ENCODE results near the gene KCNA4.

The KCNA4 gene

DNA sequence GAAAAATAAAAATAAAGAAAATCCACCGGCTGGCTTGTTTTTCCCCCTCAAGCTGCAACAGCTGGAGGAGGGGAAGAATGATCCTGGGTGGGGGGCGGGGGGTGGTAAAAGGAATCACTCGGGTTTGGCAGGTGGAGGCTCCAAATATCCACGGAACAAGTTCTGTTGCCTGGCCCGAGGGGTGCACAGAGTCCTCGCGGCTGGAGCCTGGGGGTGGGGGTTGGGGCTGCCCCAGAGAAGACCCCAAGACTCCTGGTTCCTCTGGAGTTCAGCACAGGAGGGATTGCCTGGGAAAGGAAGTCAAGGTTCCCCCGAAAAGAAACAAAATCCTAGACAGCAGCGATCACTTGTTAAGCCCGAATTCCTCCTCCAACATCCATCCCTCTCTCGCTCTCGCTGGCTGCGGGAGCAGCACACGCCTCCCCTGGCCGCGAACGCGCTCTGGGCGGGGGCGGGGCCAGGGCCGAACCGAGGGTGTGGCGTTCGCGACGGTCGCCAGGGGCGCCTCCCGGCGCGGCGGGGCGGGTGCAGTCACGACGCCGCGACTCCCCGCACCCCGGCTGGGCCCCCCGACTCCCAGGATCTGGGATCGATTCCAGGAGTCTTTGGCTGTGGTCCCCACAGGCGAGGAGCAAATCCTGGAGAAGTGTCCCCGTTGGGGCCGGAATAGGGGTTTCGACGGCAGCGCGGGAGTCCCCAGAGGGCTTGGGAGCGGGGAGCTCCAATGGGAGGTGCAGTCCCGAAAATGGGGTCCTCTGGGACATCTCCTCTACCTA, at the start of gene KCNA4:
Gene KCNA4, minus strand, starts transcription at position 443 of the 776 bp plus-strand sequence. CDS start 4,352 bp downstream, outside the sequence.
- Histone ChIP-seq H3K27me3 (replicated peaks; ENCODE audit: control insufficient read depth, insufficient read depth, low read length) (no peaks in the 10 kb centered on the region; the same call in 1 of the 2 replicates), H3K36me3 (ENCODE audit: control insufficient read depth, insufficient read depth, low read length) (no peaks in the 10 kb centered on the region), H3K4me3 (replicated peaks; ENCODE audit: low read depth, low read length) (no peak within 1 kb of the TSS)
- TF ChIP-seq, protein P1, sequence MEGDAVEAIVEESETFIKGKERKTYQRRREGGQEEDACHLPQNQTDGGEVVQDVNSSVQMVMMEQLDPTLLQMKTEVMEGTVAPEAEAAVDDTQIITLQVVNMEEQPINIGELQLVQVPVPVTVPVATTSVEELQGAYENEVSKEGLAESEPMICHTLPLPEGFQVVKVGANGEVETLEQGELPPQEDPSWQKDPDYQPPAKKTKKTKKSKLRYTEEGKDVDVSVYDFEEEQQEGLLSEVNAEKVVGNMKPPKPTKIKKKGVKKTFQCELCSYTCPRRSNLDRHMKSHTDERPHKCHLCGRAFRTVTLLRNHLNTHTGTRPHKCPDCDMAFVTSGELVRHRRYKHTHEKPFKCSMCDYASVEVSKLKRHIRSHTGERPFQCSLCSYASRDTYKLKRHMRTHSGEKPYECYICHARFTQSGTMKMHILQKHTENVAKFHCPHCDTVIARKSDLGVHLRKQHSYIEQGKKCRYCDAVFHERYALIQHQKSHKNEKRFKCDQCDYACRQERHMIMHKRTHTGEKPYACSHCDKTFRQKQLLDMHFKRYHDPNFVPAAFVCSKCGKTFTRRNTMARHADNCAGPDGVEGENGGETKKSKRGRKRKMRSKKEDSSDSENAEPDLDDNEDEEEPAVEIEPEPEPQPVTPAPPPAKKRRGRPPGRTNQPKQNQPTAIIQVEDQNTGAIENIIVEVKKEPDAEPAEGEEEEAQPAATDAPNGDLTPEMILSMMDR (IDR thresholded peaks at IDR 0.05; ENCODE audit: insufficient read depth, low read length, poor library complexity, severe bottlenecking): no peak
- no peak for DNase-seq (ENCODE audit: extremely low read depth, insufficient read length)

DNA sequence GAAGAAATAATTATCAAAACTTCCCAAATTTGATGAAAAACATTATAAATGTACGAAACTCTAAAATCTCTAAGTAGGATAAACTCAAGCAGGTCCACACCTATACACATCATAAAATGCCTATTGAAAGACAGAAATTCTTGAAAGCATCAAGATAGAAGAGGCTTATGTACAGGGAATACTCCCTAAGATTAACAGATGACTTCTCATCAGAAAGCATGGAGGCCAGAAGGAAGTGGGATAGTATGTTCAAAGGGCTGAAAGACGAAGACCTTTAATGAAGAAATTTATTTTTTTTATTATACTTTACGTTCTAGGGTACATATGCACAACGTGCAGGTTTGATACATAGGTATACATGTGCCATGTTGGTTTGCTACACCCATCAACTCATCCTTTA, 45.3 kb upstream of the KCNA4 start:
- TF ChIP-seq, protein P1 (IDR thresholded peaks at IDR 0.05; ENCODE audit: insufficient read depth, low read length, poor library complexity, severe bottlenecking): no peak
- H3K36me3 ChIP-seq (ENCODE audit: control insufficient read depth, insufficient read depth, low read length): no peaks in the 10 kb centered on the region
- no peaks in the 10 kb centered on the region for H3K27me3 ChIP-seq (replicated peaks; ENCODE audit: control insufficient read depth, insufficient read depth, low read length)
- DNase-seq (ENCODE audit: extremely low read depth, insufficient read length): no peak
- no peak overlapping the region for H3K4me3 ChIP-seq (replicated peaks; ENCODE audit: low read depth, low read length)

DNA sequence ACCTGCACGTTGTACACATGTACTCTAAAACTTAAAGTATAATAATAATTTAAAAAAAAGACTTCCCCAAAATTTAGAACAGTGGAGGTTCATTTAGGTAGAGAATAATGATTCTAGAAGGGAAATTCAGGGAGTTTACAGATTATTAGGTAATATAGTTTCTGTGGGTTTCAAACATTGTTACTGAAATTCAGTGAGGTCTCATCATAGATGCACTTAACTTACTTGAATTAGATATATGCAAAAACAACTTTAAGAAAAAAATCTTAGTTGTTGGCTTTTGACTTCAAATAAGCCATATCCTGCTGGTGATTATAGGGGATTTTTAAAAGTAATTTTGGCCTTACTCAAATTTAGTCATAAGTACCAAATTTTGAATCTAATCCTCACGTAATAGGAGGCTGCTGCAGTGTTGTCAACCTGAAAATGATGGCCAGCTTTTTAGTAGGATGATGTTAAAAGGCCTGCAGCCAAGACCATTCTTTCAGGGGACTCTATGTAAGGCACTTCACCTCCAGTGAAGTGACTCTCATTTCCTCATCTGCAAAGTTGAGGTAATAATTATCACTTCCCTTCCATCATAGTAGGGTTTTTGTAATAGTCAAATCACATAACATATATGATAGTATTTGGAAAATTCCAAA, 42.5 kb upstream of the KCNA4 start:
- Histone ChIP-seq H3K36me3 (ENCODE audit: control insufficient read depth, insufficient read depth, low read length) (no peaks in the 10 kb centered on the region), H3K4me3 (replicated peaks; ENCODE audit: low read depth, low read length) (no peak overlapping the region), H3K27me3 (replicated peaks; ENCODE audit: control insufficient read depth, insufficient read depth, low read length) (no peaks in the 10 kb centered on the region)
- DNase-seq (ENCODE audit: extremely low read depth, insufficient read length): no peak
- TF ChIP-seq, protein P1 (IDR thresholded peaks at IDR 0.05; ENCODE audit: insufficient read depth, low read length, poor library complexity, severe bottlenecking): no peak

DNA sequence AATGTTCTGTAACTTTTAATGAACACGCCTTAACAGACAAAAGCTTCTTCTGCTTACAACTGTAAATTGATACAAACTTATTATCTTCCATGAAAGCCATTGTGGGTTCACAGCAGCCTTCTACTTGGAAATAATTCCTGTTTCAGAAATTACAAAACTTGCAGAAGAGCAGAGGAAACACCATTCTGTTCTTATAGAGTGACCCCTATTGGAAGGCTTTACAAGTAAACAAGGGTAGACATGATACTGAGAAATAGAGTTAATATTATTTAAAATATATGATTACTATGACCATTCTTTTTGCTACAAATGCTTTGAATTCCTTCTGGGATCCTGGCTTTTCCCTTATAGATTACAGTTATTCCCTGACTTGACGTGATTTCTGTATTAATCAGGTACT, 32.4 kb upstream of the KCNA4 start:
- H3K4me3 ChIP-seq (replicated peaks; ENCODE audit: low read depth, low read length): no peak overlapping the region
- TF ChIP-seq, protein P1 (IDR thresholded peaks at IDR 0.05; ENCODE audit: insufficient read depth, low read length, poor library complexity, severe bottlenecking): no peak
- no peaks in the 10 kb centered on the region for H3K27me3 ChIP-seq (replicated peaks; ENCODE audit: control insufficient read depth, insufficient read depth, low read length)
- H3K36me3 ChIP-seq (ENCODE audit: control insufficient read depth, insufficient read depth, low read length): no peaks in the 10 kb centered on the region
- DNase-seq (ENCODE audit: extremely low read depth, insufficient read length): no peak

DNA sequence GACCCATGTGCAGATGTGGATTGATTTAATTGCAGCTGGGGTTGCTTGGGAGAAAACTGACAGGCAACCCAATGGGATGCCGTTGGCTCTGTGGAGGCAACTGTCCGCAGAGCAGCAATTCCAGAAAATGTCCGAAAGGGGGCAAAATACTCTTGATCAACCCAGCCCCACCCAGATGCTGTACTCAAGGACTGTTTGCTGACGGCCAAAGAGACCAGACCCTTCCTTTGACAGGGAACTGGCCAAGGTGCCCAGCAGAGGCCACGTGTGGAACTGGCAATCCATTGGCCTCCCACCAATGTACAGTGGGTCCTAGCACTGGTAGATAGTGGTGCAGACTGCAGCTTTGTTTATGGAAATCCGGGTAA, 29.7 kb upstream of the KCNA4 start:
- no peak overlapping the region for H3K4me3 ChIP-seq (replicated peaks; ENCODE audit: low read depth, low read length)
- DNase-seq (ENCODE audit: extremely low read depth, insufficient read length): no peak

More for the DNA sequence above, 29.7 kb upstream of the KCNA4 start:
- TF ChIP-seq, protein P1 (IDR thresholded peaks at IDR 0.05; ENCODE audit: insufficient read depth, low read length, poor library complexity, severe bottlenecking): peak; percentile 14
- H3K27me3 ChIP-seq (replicated peaks; ENCODE audit: control insufficient read depth, insufficient read depth, low read length): no peaks in the 10 kb centered on the region
- H3K36me3 ChIP-seq (ENCODE audit: control insufficient read depth, insufficient read depth, low read length): no peaks in the 10 kb centered on the region
